GM10248 (cell line): ENCODE data around the gene DISC1.

Source experiments
- CTCF ChIA-PET: fragments of 300-600 bp; sonication (Branson Sonifier 250); formaldehyde crosslinking; extraction: SDS; loops from one replicate; lab custom pipeline; 2021; ENCODE audit warnings: antibody characterized with exemption; lab: Yijun Ruan, JAX
- POLR2A ChIA-PET: fragments of 350-650 bp; sonication (Branson Sonifier 250); formaldehyde crosslinking; extraction: SDS; loops from one replicate; lab custom pipeline; 2020; ENCODE audit warnings: antibody characterized with exemption; lab: Yijun Ruan, JAX
- DNase-seq: peaks from one replicate; pipeline ENCODE4 v3.0.0; 2012; ENCODE audit errors: extremely low spot score
- CTCF ChIP-seq: IDR thresholded peaks from 2 replicates; pipeline ENCODE4 v1.5.1; 2012; ENCODE audit warnings: mild to moderate bottlenecking, low read depth; ENCODE audit errors: extremely low read depth, missing control alignments, control extremely low read depth

DISC1 gene

GRCh38 chr1:232036181-232036933, 409.8 kb downstream of the DISC1 start:
- ChIA-PET POLR2A (no interaction called here), CTCF (interaction anchor here (0.9 kb wide), 1 partner anchor 43 kb away, joined by 3 read pairs; no protein-coding TSS in a partner anchor)
- no peak for TF ChIP-seq CTCF
- DNase-seq: no peak

GRCh38 chr1:232037774-232038388, 411.3 kb downstream of the DISC1 start:
- POLR2A ChIA-PET: no interaction called here
- TF ChIP-seq CTCF: no peak
- CTCF ChIA-PET: interaction anchor here (0.8 kb wide), 1 partner anchor 12 kb away, joined by 3 read pairs; no protein-coding TSS in a partner anchor
- no peak for DNase-seq

GRCh38 chr1:232038706-232039677, 412.4 kb downstream of the DISC1 start:
- no peak for TF ChIP-seq CTCF
- POLR2A ChIA-PET: no interaction called here
- CTCF ChIA-PET: interaction anchor here (0.8 kb wide), 1 partner anchor 13 kb away, joined by 3 read pairs; no protein-coding TSS in a partner anchor
- DNase-seq: no peak

GRCh38 chr1:232040260-232040659, 413.7 kb downstream of the DISC1 start:
- ChIA-PET POLR2A (no interaction called here), CTCF (no interaction called here)
- TF ChIP-seq CTCF: no peak
- DNase-seq: no peak

GRCh38 chr1:232044728-232045127, 418.1 kb downstream of the DISC1 start:
- DNase-seq: no peak
- ChIA-PET POLR2A (no interaction called here), CTCF (no interaction called here)
- TF ChIP-seq CTCF: no peak
